K562 (cell line): ENCODE data around the gene TMEM167B. TPM values are rescaled to one million over a fixed set of nuclear protein-coding genes. Genes with fewer than 3 reads are reported as not detected.

Experiments used
- BCL6 ChIP-seq: fragments of 250-450 bp; sonication (Bioruptor Pico); IDR thresholded peaks from 2 replicates; pipeline ENCODE4 v1.4.0; 2020
- BDP1 ChIP-seq: IDR thresholded peaks from 3 replicates; pipeline ENCODE4 v1.6.1; 2011; ENCODE audit not compliant: insufficient read length, insufficient read depth
- BRF1 ChIP-seq: IDR thresholded peaks from 3 replicates; pipeline ENCODE4 v1.6.1; 2011; ENCODE audit warnings: borderline replicate concordance, mild to moderate bottlenecking; ENCODE audit not compliant: insufficient read length; ENCODE audit errors: extremely low read depth
- CEBPB ChIP-seq: fragments of 450-650 bp; IDR thresholded peaks from 2 replicates; pipeline ENCODE4 v1.6.1; 2016; ENCODE audit warnings: missing genetic modification characterization, missing compliant biosample characterization
- COPS2 ChIP-seq: fragments of 450-650 bp; conservative IDR thresholded peaks from 2 replicates; pipeline ENCODE4 v1.6.1; 2016; ENCODE audit warnings: mild to moderate bottlenecking, moderate library complexity
- FOXA1 ChIP-seq: fragments of 450-650 bp; IDR thresholded peaks from 2 replicates; pipeline ENCODE4 v1.6.1; 2016; ENCODE audit warnings: mild to moderate bottlenecking, borderline replicate concordance
- KLF13 ChIP-seq: fragments of 450-650 bp; IDR thresholded peaks from 2 replicates; pipeline ENCODE4 v1.6.1; 2016; ENCODE audit warnings: missing genetic modification characterization, low read depth, mild to moderate bottlenecking, missing compliant biosample characterization, moderate library complexity, borderline replicate concordance
- MCM3 ChIP-seq: fragments of 450-650 bp; IDR thresholded peaks from 2 replicates; pipeline ENCODE4 v1.6.1; 2016
- MCM5 ChIP-seq: fragments of 450-650 bp; IDR thresholded peaks from 2 replicates; pipeline ENCODE4 v1.6.1; 2016; ENCODE audit warnings: low read depth
- NCOA1 ChIP-seq: fragments of 450-650 bp; IDR thresholded peaks from 2 replicates; pipeline ENCODE4 v1.6.1; 2016; ENCODE audit warnings: low read depth
- RUNX1 ChIP-seq: sonication (generic); IDR thresholded peaks from 2 replicates; pipeline ENCODE4 v1.6.1; 2016; ENCODE audit warnings: antibody characterized with exemption, low read depth
- SIN3B ChIP-seq: fragments of 450-650 bp; IDR thresholded peaks from 2 replicates; pipeline ENCODE4 v1.6.1; 2017; ENCODE audit warnings: low read depth, mild to moderate bottlenecking, moderate library complexity
- STAT5A ChIP-seq: IDR thresholded peaks from 2 replicates; pipeline ENCODE4 v1.6.1; 2012; ENCODE audit warnings: low read length, inconsistent platforms, borderline replicate concordance
- STAT5B ChIP-seq: fragments of 250-450 bp; sonication (Bioruptor Pico); IDR thresholded peaks from 2 replicates; pipeline ENCODE4 v1.8.0; 2021; ENCODE audit warnings: mild to moderate bottlenecking, inconsistent platforms
- ZNF436 ChIP-seq: fragments of 250-450, 450-650 bp; sonication (Bioruptor Pico); formaldehyde crosslinking; IDR thresholded peaks from 2 replicates; pipeline ENCODE4 v1.7.0; 2020; ENCODE audit warnings: mild to moderate bottlenecking
- ZNF695 ChIP-seq: fragments of 450-650 bp; formaldehyde crosslinking; IDR thresholded peaks from 2 replicates; pipeline ENCODE4 v1.4.0; 2020; ENCODE audit warnings: mild to moderate bottlenecking, moderate library complexity
- polyA plus RNA-seq, 8 experiments: library from polyadenylated mRNA; depleted of rRNA in 4 of 8; stranded (reverse) in 5 of 8; unstranded in 3 of 8; fragments of >200 nt; fragmentation: Nextera tagmentation in 2 of 8; fragmentation: Illumina TruSeq in 1 of 8; extraction: Ambion mirVana in 2 of 8; extraction: Trizol in 1 of 8; gene quantifications; 2 replicates each; pipeline versions ENCODE4 v1.2.1 to v1.2.3, GENCODE V29; 2011 to 2014; ENCODE audit warnings: inconsistent platforms in 1 of 8, missing spikeins in 1 of 8
- total RNA-seq, 7 experiments: library from RNA; depleted of rRNA in 6 of 7; stranded (reverse); fragments of >200 nt in 6 of 7; fragmentation: Illumina TruSeq in 2 of 7; extraction: Trizol in 2 of 7; gene quantifications; 2 replicates each; pipeline versions ENCODE4 v1.2.1 to v1.2.3, GENCODE V29; 2011 to 2021; ENCODE audit warnings: low replicate concordance in 1 of 7
- TF ChIP-seq, protein P1 (sequence below), 2 experiments: fragments of 450-650 bp; conservative IDR thresholded peaks; 2 replicates each; pipeline ENCODE4 v1.6.1; 2017; ENCODE audit warnings: mild to moderate bottlenecking in 2 of 2, moderate library complexity in 2 of 2
- TF ChIP-seq, protein P2 (sequence below): fragments of 450-650 bp; IDR thresholded peaks from 2 replicates; pipeline ENCODE4 v1.7.1; 2018; ENCODE audit warnings: mild to moderate bottlenecking, low read depth; ENCODE audit not compliant: partially characterized antibody
- TF ChIP-seq, protein P3 (sequence below): fragments of 450-650 bp; formaldehyde crosslinking; IDR thresholded peaks from 2 replicates; pipeline ENCODE4 v1.4.0; 2020; ENCODE audit warnings: mild to moderate bottlenecking, moderate library complexity
- TF ChIP-seq, protein P4 (sequence below): fragments of 250-450 bp; sonication (Bioruptor Pico); IDR thresholded peaks from 2 replicates; pipeline ENCODE4 v1.8.0; 2021; ENCODE audit warnings: mild to moderate bottlenecking, moderate library complexity
- TF ChIP-seq, protein P5 (sequence below): fragments of 250-450 bp; sonication (Bioruptor Pico); IDR thresholded peaks from 2 replicates; pipeline ENCODE4 v1.8.0; 2022; ENCODE audit warnings: moderate library complexity, mild to moderate bottlenecking, inconsistent platforms

TMEM167B gene
- total and polyA plus RNA-seq, 9 of the 15 experiments (the other 6 are each of a cell fraction or from before 2014, with no cell fraction given) = 17.2 to 36.4 (median 32.2) TPM

DNA sequence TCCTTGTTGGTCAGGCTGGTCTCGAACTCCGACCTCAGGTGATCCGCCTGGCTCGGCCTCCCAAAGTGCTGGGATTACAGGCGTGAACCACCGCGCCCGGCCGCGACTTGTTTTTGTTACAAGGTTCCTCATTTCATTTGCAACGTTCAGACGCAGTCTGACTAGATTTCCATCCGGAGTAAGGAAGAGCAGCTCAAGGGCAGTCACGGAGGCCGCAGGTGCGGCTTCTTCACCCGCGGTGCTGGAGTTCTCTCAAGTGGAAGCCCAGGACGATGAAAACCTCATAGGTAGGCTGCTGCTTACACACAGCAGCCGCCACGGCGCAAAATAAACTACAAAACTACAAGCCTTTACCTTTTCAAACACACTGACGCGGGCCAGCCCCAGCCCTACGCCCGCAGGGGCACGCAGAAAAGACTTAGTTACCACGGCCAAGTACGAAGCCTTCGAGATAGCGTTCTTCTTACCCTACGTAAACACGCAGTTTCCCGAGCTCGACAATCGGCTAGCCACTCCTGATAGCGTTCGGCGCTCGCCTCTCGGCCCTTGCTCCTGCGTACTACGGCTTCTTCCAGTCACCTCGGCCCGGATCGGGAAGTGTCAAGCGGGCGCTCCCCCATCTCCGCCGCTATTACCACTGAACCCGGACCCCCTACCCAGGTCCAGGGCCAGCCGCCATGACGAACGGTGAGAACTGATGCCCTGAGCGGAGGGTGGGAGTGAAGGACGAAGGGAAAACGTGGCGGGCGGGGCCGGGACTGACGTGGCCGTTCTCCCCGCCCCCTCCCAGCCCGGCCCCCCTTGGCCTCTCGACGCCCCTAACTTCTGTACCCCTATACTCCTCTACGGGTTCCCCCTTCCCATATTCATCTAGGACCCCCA lies at the start of gene TMEM167B (continued):
- TF ChIP-seq, protein P1, sequence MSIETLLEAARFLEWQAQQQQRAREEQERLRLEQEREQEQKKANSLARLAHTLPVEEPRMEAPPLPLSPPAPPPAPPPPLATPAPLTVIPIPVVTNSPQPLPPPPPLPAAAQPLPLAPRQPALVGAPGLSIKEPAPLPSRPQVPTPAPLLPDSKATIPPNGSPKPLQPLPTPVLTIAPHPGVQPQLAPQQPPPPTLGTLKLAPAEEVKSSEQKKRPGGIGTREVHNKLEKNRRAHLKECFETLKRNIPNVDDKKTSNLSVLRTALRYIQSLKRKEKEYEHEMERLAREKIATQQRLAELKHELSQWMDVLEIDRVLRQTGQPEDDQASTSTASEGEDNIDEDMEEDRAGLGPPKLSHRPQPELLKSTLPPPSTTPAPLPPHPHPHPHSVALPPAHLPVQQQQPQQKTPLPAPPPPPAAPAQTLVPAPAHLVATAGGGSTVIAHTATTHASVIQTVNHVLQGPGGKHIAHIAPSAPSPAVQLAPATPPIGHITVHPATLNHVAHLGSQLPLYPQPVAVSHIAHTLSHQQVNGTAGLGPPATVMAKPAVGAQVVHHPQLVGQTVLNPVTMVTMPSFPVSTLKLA (conservative IDR thresholded peaks at IDR 0.05) = peak; percentile 92 to 96
- TF ChIP-seq MCM5 (no peak), CEBPB (tag) (no peak), ZNF695 (CRISPR knock-in tag) (no peak), ZNF436 (CRISPR knock-in tag) (no peak), COPS2 (no peak), NCOA1 (no peak), STAT5A (peak; percentile 50; the same call in 1 of the 2 replicates), KLF13 (peak; percentile 71), BDP1 (no peak), MCM3 (no peak), BCL6 (no peak), FOXA1 (no peak), BRF1 (no peak), SIN3B (peak; percentile 81), STAT5B (CRISPR knock-in tag) (no peak), RUNX1 (peak; percentile 39; the same call in 1 of the 2 replicates)
- TF ChIP-seq, protein P2, sequence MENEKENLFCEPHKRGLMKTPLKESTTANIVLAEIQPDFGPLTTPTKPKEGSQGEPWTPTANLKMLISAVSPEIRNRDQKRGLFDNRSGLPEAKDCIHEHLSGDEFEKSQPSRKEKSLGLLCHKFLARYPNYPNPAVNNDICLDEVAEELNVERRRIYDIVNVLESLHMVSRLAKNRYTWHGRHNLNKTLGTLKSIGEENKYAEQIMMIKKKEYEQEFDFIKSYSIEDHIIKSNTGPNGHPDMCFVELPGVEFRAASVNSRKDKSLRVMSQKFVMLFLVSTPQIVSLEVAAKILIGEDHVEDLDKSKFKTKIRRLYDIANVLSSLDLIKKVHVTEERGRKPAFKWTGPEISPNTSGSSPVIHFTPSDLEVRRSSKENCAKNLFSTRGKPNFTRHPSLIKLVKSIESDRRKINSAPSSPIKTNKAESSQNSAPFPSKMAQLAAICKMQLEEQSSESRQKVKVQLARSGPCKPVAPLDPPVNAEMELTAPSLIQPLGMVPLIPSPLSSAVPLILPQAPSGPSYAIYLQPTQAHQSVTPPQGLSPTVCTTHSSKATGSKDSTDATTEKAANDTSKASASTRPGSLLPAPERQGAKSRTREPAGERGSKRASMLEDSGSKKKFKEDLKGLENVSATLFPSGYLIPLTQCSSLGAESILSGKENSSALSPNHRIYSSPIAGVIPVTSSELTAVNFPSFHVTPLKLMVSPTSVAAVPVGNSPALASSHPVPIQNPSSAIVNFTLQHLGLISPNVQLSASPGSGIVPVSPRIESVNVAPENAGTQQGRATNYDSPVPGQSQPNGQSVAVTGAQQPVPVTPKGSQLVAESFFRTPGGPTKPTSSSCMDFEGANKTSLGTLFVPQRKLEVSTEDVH = peak; percentile 65
- TF ChIP-seq, protein P3, sequence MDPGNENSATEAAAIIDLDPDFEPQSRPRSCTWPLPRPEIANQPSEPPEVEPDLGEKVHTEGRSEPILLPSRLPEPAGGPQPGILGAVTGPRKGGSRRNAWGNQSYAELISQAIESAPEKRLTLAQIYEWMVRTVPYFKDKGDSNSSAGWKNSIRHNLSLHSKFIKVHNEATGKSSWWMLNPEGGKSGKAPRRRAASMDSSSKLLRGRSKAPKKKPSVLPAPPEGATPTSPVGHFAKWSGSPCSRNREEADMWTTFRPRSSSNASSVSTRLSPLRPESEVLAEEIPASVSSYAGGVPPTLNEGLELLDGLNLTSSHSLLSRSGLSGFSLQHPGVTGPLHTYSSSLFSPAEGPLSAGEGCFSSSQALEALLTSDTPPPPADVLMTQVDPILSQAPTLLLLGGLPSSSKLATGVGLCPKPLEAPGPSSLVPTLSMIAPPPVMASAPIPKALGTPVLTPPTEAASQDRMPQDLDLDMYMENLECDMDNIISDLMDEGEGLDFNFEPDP (CRISPR knock-in tag) = no peak
- TF ChIP-seq, protein P4, sequence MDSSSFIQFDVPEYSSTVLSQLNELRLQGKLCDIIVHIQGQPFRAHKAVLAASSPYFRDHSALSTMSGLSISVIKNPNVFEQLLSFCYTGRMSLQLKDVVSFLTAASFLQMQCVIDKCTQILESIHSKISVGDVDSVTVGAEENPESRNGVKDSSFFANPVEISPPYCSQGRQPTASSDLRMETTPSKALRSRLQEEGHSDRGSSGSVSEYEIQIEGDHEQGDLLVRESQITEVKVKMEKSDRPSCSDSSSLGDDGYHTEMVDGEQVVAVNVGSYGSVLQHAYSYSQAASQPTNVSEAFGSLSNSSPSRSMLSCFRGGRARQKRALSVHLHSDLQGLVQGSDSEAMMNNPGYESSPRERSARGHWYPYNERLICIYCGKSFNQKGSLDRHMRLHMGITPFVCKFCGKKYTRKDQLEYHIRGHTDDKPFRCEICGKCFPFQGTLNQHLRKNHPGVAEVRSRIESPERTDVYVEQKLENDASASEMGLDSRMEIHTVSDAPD (CRISPR knock-in tag) = no peak
- TF ChIP-seq, protein P5, sequence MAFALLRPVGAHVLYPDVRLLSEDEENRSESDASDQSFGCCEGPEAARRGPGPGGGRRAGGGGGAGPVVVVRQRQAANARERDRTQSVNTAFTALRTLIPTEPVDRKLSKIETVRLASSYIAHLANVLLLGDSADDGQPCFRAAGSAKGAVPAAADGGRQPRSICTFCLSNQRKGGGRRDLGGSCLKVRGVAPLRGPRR (CRISPR knock-in tag) = no peak
